Prostate gland (tissue), 2 donors: ENCODE results near the gene NR1D1. TPM values are rescaled to one million over a fixed set of nuclear protein-coding genes. Genes with fewer than 3 reads are reported as not detected.

ENCODE experiments used
- DNase-seq: peaks from one replicate; pipeline ENCODE4 v3.0.0-alpha.2; 2019; ENCODE audit warnings: low spot score
- H3K27ac ChIP-seq, 2 donors: fragments of 200-600 bp; sonication (generic); 2 replicates each; pipeline ENCODE4 v1.5.1; 2017 to 2019
- H3K27me3 ChIP-seq: fragments of 200-600 bp; sonication (generic); replicated peaks from 2 replicates; pipeline ENCODE4 v1.5.1; 2019; ENCODE audit not compliant: insufficient read depth
- H3K36me3 ChIP-seq, 2 donors: fragments of 200-600 bp; sonication (generic); 1 replicate in 1 of 2; 2 replicates in 1 of 2; pipeline versions ENCODE4 v1.5.1 to v1.8.1; 2017 to 2019
- H3K4me1 ChIP-seq: fragments of 200-600 bp; sonication (generic); replicated peaks from 2 replicates; pipeline ENCODE4 v1.5.1; 2019
- H3K4me3 ChIP-seq, 2 donors: fragments of 200-600 bp; sonication (generic); 2 replicates each; pipeline ENCODE4 v1.5.1; 2017 to 2019
- H3K9me3 ChIP-seq: fragments of 200-600 bp; sonication (generic); 2 replicates; pipeline ENCODE4 v1.5.1; 2017
- CTCF ChIP-seq, 4 experiments: fragments of 200-600 bp in 2 of 4; fragments of 450-650 bp in 2 of 4; sonication (generic) in 2 of 4; IDR thresholded peaks; 1 replicate in 3 of 4; 2 replicates in 1 of 4; pipeline ENCODE4 v1.5.1; 2016 to 2019; ENCODE audit warnings: antibody characterized with exemption in 4 of 4, mild to moderate bottlenecking in 2 of 4, moderate library complexity in 2 of 4
- POLR2A ChIP-seq: fragments of 450-650 bp; IDR thresholded peaks from one replicate; pipeline ENCODE4 v1.6.1; 2016; ENCODE audit warnings: antibody characterized with exemption, mild to moderate bottlenecking
- POLR2AphosphoS5 ChIP-seq: sonication (generic); formaldehyde crosslinking; IDR thresholded peaks from one replicate; pipeline ENCODE4 v1.6.1; 2017; ENCODE audit warnings: antibody characterized with exemption
- WGBS: methylation state at CpG from one replicate; pipeline ENCODE4 v1.1.5; 2018; 5-methylcytosine and 5-hydroxymethylcytosine counted together
- intact Hi-C: fragments of 100-400 bp; cut with DNase I; formaldehyde crosslinking; loops from one replicate; pipeline ENCODE4 v1.14.2; 2022
- total RNA-seq, 2 donors: library from RNA; depleted of rRNA; stranded (reverse); fragments of >200 nt; gene quantifications; one replicate each; pipeline ENCODE4 v1.1.0, GENCODE V29; 2016

The NR1D1 gene
- total RNA-seq, 2 donors from 2014 or later = 10.7 to 35.2 TPM

- H3K9me3 ChIP-seq = no peaks in the 10 kb centered on the region
- peak overlapping the region in 1 of 2 donors; percentile 5 for H3K27ac ChIP-seq
- peaks cover 7 to 8% of the 10 kb centered on the region in 2 donors for H3K36me3 ChIP-seq
- H3K27me3 ChIP-seq = no peaks in the 10 kb centered on the region
- DNase-seq = no peak
- H3K4me3 ChIP-seq = no peak overlapping the region
- WGBS = 85% methylated on average over 3 of the region's 3 CpGs
- TF ChIP-seq CTCF (IDR thresholded peaks at IDR 0.05) = no peak
- TF ChIP-seq POLR2A = no peak
- TF ChIP-seq POLR2AphosphoS5 = no peak
- intact Hi-C loops = no loop called here
- no peaks in the 10 kb centered on the region for H3K4me1 ChIP-seq
These were observed 35.4 kb upstream of the NR1D1 start for GRCh38 chr17:40135817-40136216.

- DNase-seq = no peak
- WGBS = 67% methylated on average over 7 of the region's 7 CpGs
- TF ChIP-seq POLR2AphosphoS5 (no peak), CTCF (IDR thresholded peaks at IDR 0.05) (no peak), POLR2A (no peak)
- H3K4me1 ChIP-seq = no peaks in the 10 kb centered on the region
- no peaks in the 10 kb centered on the region for H3K9me3 ChIP-seq
- H3K36me3 ChIP-seq = peaks cover 12 to 14% of the 10 kb centered on the region in 2 donors
- no peak overlapping the region for H3K4me3 ChIP-seq
- intact Hi-C loops = no loop called here
- peak overlapping the region in 1 of 2 donors; percentile 40 for H3K27ac ChIP-seq
- no peaks in the 10 kb centered on the region for H3K27me3 ChIP-seq
These were observed 33.8 kb upstream of the NR1D1 start for GRCh38 chr17:40134184-40134583.

GRCh38 chr17:40130352-40131042 lies 30.1 kb upstream of the NR1D1 start:
- no peak for TF ChIP-seq POLR2A
- TF ChIP-seq CTCF (IDR thresholded peaks at IDR 0.05) = no peak
- TF ChIP-seq POLR2AphosphoS5 = no peak
- no peak overlapping the region for H3K4me3 ChIP-seq
- WGBS = 78% methylated on average over 7 of the region's 7 CpGs
- H3K36me3 ChIP-seq = peaks cover 12 to 15% of the 10 kb centered on the region in 2 donors
- intact Hi-C loops = no loop called here
- H3K27me3 ChIP-seq = no peaks in the 10 kb centered on the region
- no peaks in the 10 kb centered on the region for H3K4me1 ChIP-seq
- H3K27ac ChIP-seq = peak overlapping the region in 1 of 2 donors; percentile 35
- H3K9me3 ChIP-seq = no peaks in the 10 kb centered on the region
- DNase-seq = no peak

GRCh38 chr17:40129498-40129897 lies 29.1 kb upstream of the NR1D1 start:
- no peak for TF ChIP-seq CTCF (IDR thresholded peaks at IDR 0.05)
- TF ChIP-seq POLR2A = no peak
- no peak for TF ChIP-seq POLR2AphosphoS5
- WGBS = 72% methylated on average over 5 of the region's 5 CpGs
- intact Hi-C loops = no loop called here
- H3K4me1 ChIP-seq = no peaks in the 10 kb centered on the region
- peaks cover 12 to 13% of the 10 kb centered on the region in 2 donors for H3K36me3 ChIP-seq
- H3K9me3 ChIP-seq = no peaks in the 10 kb centered on the region
- H3K4me3 ChIP-seq = no peak overlapping the region
- no peak for DNase-seq
- no peaks in the 10 kb centered on the region for H3K27me3 ChIP-seq
- H3K27ac ChIP-seq = no peak overlapping the region
